ENCODE results near the gene C1QL2. TPM values are rescaled to one million over a fixed set of nuclear protein-coding genes. Genes with fewer than 3 reads are reported as not detected.

C1QL2 gene
- total RNA-seq, 1 experiment from 2014 or later, result not detected

DNA sequence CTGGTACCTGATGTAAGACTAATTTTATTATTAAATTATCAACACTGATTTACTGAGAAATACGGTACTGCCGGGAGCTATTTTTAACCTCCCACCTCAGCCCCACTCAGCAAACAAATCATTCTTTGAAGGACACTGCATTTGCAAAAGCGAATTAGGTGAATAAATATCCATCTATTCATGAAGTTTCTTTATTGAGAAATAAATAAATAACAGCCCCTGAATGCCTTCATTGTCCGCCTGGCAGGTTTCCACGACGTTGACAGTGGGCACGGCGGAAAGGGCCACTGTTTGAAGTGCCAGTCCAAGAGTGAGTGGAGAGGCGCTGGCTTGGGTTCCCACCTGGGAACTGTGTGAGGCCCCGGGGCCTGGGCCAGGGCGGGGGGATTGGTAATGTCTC lies 15.7 kb downstream of the C1QL2 start:
- CTCF ChIA-PET, result no interaction called here
- DNase-seq (ENCODE audit: low read depth, low spot score) (no peak), ATAC-seq (no peak)
- Histone ChIP-seq H3K9me3 (ENCODE audit: control insufficient read depth in 1 of 2, insufficient read depth in 1 of 2, low read depth in 1 of 2, low read length in 2 of 2) (no peaks in the 10 kb centered on the region), H3K9ac (ENCODE audit: low read length) (no peak overlapping the region), H3K4me2 (ENCODE audit: low read length) (no peak overlapping the region), H3K27ac (ENCODE audit: low read depth, low read length) (no peak overlapping the region), H3K79me2 (ENCODE audit: insufficient read depth, low read length) (no peaks in the 10 kb centered on the region), H3K4me3 (replicated peaks in 1 of 2; ENCODE audit: low read depth in 1 of 2, low read length in 2 of 2) (no peak overlapping the region), H3K27me3 (ENCODE audit: insufficient read depth, low read length) (peaks cover 36% of the 10 kb centered on the region), H3K4me1 (ENCODE audit: control insufficient read depth in 1 of 2, insufficient read depth in 2 of 2, low read length in 2 of 2) (peaks cover 0 to under 1% of the 10 kb centered on the region in 2 experiments; a peak in 1 of 4 replicates), H3K9me2 (ENCODE audit: insufficient read depth) (no peaks in the 10 kb centered on the region), H2AFZ (ENCODE audit: low read depth, low read length, poor library complexity, severe bottlenecking) (no peak overlapping the region), H3K36me3 (ENCODE audit: control insufficient read depth in 1 of 2, insufficient read depth in 2 of 2, low read length in 2 of 2) (no peaks in the 10 kb centered on the region), H4K20me1 (ENCODE audit: insufficient read depth) (no peaks in the 10 kb centered on the region)
- RAD21 ChIA-PET (ENCODE audit: low non-redundant PET in 1 of 2, low total read pairs in 2 of 2, uncharacterized antibody in 2 of 2, unreplicated experiment in 2 of 2), result no interaction called here
- intact Hi-C loops (cut with micrococcal nuclease), result no loop called here
- no peak for TF ChIP-seq TCF7L2 (IDR thresholded peaks at IDR 0.05; ENCODE audit: borderline replicate concordance, extremely low read depth, insufficient read depth, insufficient read length)
- TF ChIP-seq ELF1 (IDR thresholded peaks at IDR 0.05; ENCODE audit: borderline replicate concordance, low read depth), result no peak
- POLR2A ChIA-PET, result no interaction called here
- BruUV-seq (replicated peaks), result no TSS peak

DNA sequence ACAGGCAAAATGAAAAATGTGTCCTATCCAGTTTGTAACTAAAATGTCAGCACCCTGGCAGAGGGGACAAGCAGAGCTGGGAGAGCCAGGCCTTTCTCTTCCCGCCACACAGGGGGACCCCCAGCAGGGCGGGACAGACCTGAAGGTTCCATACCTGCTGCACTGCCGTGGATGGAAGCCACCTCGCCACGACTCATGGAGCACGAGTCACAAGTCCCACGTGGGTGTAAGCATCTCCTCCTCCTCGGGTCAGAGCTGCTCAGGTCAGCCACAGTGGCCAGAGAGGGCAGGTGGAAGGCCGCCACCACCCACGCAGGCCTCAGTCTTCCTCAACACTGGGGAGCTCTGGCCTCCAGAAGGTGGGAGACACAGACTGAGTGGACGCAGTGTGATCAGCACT lies 21.0 kb downstream of the C1QL2 start:
- Histone ChIP-seq H3K4me1 (ENCODE audit: control insufficient read depth in 1 of 2, insufficient read depth in 2 of 2, low read length in 2 of 2) (peaks cover 0 to 18% of the 10 kb centered on the region in 2 experiments; a peak in 3 of 4 replicates), H3K79me2 (ENCODE audit: insufficient read depth, low read length) (no peaks in the 10 kb centered on the region), H2AFZ (ENCODE audit: low read depth, low read length, poor library complexity, severe bottlenecking) (no peak overlapping the region), H3K4me3 (replicated peaks in 1 of 2; ENCODE audit: low read depth in 1 of 2, low read length in 2 of 2) (no peak overlapping the region), H3K36me3 (ENCODE audit: control insufficient read depth in 1 of 2, insufficient read depth in 2 of 2, low read length in 2 of 2) (no peaks in the 10 kb centered on the region), H3K27ac (ENCODE audit: low read depth, low read length) (no peak overlapping the region), H3K4me2 (ENCODE audit: low read length) (no peak overlapping the region), H3K9me2 (ENCODE audit: insufficient read depth) (no peaks in the 10 kb centered on the region), H4K20me1 (ENCODE audit: insufficient read depth) (no peaks in the 10 kb centered on the region), H3K9ac (ENCODE audit: low read length) (no peak overlapping the region), H3K9me3 (ENCODE audit: control insufficient read depth in 1 of 2, insufficient read depth in 1 of 2, low read depth in 1 of 2, low read length in 2 of 2) (no peaks in the 10 kb centered on the region), H3K27me3 (ENCODE audit: insufficient read depth, low read length) (peaks cover 4% of the 10 kb centered on the region; the same call in 1 of the 2 replicates)
- ATAC-seq (no peak), DNase-seq (ENCODE audit: low read depth, low spot score) (no peak)
- no TSS peak for BruUV-seq (replicated peaks)
- intact Hi-C loops (cut with micrococcal nuclease), result no loop called here
- ChIA-PET POLR2A (interaction anchor here (0.8 kb wide), 1 partner anchor 9 kb away, joined by 3 read pairs; no protein-coding TSS in a partner anchor), RAD21 (ENCODE audit: low non-redundant PET in 1 of 2, low total read pairs in 2 of 2, uncharacterized antibody in 2 of 2, unreplicated experiment in 2 of 2) (no interaction called here), CTCF (no interaction called here)
- TF ChIP-seq, protein P1, sequence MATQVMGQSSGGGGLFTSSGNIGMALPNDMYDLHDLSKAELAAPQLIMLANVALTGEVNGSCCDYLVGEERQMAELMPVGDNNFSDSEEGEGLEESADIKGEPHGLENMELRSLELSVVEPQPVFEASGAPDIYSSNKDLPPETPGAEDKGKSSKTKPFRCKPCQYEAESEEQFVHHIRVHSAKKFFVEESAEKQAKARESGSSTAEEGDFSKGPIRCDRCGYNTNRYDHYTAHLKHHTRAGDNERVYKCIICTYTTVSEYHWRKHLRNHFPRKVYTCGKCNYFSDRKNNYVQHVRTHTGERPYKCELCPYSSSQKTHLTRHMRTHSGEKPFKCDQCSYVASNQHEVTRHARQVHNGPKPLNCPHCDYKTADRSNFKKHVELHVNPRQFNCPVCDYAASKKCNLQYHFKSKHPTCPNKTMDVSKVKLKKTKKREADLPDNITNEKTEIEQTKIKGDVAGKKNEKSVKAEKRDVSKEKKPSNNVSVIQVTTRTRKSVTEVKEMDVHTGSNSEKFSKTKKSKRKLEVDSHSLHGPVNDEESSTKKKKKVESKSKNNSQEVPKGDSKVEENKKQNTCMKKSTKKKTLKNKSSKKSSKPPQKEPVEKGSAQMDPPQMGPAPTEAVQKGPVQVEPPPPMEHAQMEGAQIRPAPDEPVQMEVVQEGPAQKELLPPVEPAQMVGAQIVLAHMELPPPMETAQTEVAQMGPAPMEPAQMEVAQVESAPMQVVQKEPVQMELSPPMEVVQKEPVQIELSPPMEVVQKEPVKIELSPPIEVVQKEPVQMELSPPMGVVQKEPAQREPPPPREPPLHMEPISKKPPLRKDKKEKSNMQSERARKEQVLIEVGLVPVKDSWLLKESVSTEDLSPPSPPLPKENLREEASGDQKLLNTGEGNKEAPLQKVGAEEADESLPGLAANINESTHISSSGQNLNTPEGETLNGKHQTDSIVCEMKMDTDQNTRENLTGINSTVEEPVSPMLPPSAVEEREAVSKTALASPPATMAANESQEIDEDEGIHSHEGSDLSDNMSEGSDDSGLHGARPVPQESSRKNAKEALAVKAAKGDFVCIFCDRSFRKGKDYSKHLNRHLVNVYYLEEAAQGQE (IDR thresholded peaks at IDR 0.05; ENCODE audit: low read depth), result no peak
- TF ChIP-seq FOSL1 (IDR thresholded peaks at IDR 0.05; ENCODE audit: low read depth), result peak; percentile 51
- TF ChIP-seq RAD21 (IDR thresholded peaks at IDR 0.05; ENCODE audit: low read depth), result no peak
- TF ChIP-seq POLR2A (IDR thresholded peaks at IDR 0.05; ENCODE audit: borderline replicate concordance, extremely low read depth, insufficient read depth, insufficient read length), result no peak
- no peak for TF ChIP-seq CBX3 (IDR thresholded peaks at IDR 0.05; ENCODE audit: low read depth)
- peak; percentile 24; the same call in 1 of the 2 replicates for TF ChIP-seq JUND (IDR thresholded peaks at IDR 0.05)
- no peak for TF ChIP-seq CEBPB (IDR thresholded peaks at IDR 0.05; ENCODE audit: low read depth)
- TF ChIP-seq ATF3 (IDR thresholded peaks at IDR 0.05), result no peak
- TF ChIP-seq, protein P2, sequence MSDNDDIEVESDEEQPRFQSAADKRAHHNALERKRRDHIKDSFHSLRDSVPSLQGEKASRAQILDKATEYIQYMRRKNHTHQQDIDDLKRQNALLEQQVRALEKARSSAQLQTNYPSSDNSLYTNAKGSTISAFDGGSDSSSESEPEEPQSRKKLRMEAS (IDR thresholded peaks at IDR 0.05), result peak; percentile 36; the same call in 1 of the 2 replicates
- peak; percentile 64; the same call in 1 of the 2 replicates for TF ChIP-seq EGR1 (IDR thresholded peaks at IDR 0.05; ENCODE audit: low read depth)
